Stimulated activated CD8-positive, alpha-beta memory T cell treated with anti-CD3 and anti-CD28 coated beads, Interleukin-2, amount 100 ng/mL, for 1 hour (primary cell): Measurements from ENCODE around the gene BTG4.

ENCODE experiments used
- DNase-seq, 2 donors: peaks; one replicate each; pipeline ENCODE4 v3.0.0-alpha.2; 2020; ENCODE audit warnings: low read depth in 2 of 2

The BTG4 gene

GRCh38 chr11:111537336-111537860 lies 25.2 kb upstream of the BTG4 start:
- DNase-seq = no peak

DNA sequence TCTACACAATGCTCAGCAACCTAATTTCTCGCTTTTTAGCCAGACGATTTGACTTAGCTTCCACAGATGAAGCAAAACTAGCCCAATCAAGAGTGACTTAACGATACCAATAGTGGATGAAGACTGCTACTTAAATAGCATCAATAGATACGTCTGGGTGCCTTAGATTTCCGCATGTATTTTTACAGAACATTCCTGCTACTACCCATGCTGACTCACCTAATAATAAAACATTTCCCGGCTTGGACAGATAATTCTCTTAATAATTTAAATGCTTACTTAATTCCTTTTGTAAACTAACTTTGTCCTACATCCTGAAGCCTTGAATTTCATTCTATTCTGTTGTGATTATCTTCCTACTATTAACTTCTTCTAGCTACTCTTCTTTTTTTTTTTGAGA lies 23.1 kb upstream of the BTG4 start:
- DNase-seq = no peak

GRCh38 chr11:111532365-111532709 lies 20.2 kb upstream of the BTG4 start:
- DNase-seq = no peak

DNA sequence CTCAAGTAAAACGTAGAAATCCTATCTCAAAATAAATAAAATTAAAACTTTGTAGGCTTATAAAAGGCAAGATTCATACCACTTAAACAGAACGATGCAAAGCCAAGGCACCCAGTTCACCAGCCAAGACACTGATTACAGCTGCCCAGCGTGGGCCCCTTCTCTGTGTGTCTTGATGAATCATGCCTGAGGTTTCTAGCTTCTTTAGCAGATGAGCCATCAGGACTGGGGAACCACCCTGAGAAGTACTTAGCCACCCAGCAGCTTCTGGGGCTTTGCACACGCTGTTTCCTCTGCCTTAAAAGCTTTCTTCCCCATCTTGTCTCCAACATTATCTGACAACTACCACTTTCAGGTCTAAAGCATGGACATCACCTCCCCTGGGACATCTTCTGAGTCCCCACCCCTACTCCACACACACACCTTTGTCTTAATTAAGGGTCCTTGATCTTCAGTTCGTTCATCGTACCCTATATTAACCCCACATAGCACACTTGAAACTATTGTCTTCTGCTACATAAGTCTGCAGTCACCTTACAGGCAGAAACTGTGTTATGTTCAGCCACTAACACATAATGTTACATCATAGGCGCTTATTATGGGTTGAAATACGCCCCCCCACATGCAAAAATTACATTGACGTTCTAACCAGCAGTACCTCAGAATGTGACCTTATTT lies 19.6 kb upstream of the BTG4 start:
- DNase-seq = peak in 1 of 2 donors; percentile 39

DNA sequence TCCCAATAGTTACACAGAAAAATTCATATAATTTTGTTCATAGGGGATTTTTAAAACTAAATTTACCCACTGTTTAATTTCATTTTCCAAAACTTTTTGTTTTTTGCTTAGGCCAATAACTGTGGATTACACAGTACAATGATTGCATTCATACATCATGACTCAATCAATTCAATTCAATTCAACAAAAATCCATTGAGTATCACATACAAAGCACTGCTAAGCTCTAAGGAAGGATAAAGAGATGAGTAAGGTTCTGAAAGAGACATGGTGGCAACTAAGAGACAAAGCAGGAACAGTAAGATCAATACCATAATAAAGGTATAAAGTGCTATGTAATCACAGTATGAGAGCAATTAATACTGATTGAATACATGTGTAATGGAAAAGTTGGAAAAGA lies 18.9 kb upstream of the BTG4 start:
- DNase-seq = no peak

DNA sequence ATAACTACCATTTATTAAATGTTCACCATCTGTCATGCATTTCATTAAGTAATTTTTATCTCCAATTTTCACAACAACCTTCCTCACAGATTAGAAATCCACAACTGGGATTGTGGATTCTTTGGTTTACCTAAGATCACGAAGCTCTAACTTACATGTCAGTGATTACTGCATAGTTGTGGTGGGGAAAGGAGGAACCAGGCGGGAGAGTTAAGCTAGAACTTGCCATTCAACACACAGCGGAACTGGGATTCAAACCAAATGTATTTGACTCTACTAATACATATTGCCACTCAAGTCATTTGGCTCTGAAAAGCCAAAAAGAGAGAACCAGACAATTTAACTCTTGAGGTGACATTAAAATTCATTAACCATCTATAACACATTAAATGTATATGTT lies 17.9 kb upstream of the BTG4 start:
- no peak for DNase-seq

DNA sequence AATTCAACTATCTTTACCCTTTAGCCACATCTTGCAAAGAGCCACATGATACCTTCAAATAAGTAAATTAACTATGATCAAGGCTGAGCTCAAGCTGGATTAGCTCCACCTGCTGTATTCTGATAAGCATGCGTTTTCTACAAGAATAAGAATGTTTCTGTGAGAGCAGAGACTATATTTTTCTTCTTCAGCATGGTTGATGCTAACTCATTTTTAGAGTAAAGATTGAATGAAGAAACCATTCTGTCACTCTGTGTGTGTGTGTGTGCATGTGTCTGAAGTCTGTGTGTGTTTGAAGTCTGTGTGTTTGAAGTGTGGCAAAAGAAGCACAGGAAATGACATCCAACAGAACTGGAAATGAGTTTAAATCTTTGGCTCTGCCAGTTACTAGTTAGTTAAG lies 16.4 kb upstream of the BTG4 start:
- DNase-seq = no peak

- no peak for DNase-seq
Observed at GRCh38 chr11:111527279-111527678, 15.1 kb upstream of the BTG4 start.

- no peak for DNase-seq
Observed at GRCh38 chr11:111526501-111526900, 14.3 kb upstream of the BTG4 start.

GRCh38 chr11:111525456-111525855 lies 13.3 kb upstream of the BTG4 start:
- DNase-seq = no peak

GRCh38 chr11:111524056-111524455 lies 11.9 kb upstream of the BTG4 start:
- no peak for DNase-seq

DNA sequence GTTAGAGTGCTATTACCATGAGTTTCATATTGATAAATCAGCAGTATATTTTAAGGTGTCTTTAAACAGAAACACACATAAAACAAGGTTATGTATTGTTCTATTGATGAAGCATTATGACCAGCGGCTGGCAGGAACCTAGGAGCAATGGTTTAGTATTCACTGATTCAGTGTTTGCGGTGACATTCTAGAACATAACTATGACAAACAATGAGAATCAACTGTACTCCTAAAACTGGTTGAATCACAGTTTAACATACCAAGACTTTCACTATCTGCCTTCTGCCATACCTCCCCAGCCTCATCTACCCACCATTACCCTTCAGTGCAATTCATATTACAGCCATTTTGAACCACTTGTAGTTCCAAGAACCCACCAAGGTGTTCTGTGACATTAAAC lies 11.2 kb upstream of the BTG4 start:
- no peak for DNase-seq

DNA sequence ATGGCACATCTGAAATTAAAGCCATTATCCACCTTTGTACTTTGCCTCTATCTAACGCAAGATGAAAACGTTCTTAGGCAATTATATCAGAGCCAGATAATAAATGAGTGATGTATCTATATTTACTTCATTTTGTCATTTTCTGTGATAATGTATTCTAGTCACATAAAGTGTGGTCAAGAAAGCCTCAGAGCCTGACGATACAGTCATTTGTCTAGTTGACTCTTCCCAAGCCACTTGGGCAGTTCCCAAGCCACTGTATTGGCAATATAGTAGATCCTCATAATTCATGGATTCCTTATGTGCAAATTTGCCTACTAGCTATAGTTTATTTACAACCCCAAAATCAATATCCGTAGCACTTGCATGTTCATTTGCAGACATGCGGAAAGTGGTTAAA lies 10.2 kb upstream of the BTG4 start:
- no peak for DNase-seq

DNA sequence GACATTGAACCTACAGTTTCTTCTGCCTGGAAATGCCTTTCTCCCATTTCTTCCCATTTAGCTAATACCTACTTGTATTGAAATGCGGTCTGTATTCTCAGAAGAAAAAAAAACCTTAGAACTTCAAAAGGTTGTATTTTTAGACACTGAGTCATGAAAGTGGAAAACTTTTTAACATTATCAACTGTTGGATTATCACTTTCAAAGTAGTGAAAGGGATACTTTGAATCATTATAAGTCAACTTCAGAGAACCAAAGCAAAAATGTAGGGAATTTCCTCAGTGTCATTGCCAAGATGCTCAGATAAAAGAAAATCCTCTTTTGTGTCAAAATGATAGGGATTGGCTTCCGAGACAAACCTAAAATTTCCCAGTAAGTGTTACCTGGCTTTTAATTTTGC lies 8.9 kb upstream of the BTG4 start:
- no peak for DNase-seq

DNA sequence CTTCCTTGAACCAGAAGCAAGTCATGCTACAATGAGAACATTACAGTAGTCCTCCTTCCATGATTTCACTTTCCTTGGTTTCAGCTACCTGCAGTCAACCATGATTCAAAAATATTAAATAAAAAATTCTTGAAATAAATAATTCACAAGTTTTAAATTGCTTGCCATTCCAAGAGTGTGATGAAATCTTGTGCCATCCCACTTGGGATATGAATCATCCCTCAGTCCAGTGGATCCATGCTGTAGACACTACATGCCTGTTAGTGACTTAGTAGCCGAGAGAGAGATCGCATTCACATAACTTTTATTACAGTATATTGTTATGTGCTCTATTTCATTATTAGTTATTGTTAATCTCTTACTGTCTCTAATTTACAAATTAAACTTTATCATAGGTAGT lies 8.4 kb upstream of the BTG4 start:
- DNase-seq = no peak

- DNase-seq = no peak
Observed at GRCh38 chr11:111518668-111519067, 6.5 kb upstream of the BTG4 start.

DNA sequence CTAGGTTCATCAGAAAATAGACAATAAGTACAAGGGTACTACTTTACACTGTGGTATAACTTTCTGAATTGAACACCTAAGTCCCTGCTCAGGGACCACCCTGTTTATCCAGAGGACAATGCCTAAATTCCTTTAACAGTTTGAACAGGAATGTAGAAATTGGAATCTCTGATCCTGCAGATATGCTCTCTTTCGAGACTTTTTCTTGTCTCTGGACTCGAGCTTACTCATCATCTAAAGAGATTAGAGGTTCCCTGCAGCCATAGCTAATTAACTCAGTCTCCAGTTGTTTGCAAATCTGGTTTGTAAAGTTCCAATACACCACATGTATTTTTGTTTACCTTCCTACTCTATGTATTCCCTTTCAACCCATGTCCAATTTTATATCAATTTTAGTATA lies 3.4 kb upstream of the BTG4 start:
- no peak for DNase-seq

GRCh38 chr11:111514216-111515031 lies 2.2 kb upstream of the BTG4 start, which contains the start of gene HOATZ:
Gene HOATZ, plus strand, starts transcription at chr11:111514778. Its CDS starts 7 bp downstream, at chr11:111514785.
- no peak for DNase-seq

GRCh38 chr11:111513240-111513605 lies 1.0 kb upstream of the BTG4 start:
- DNase-seq = no peak

DNA sequence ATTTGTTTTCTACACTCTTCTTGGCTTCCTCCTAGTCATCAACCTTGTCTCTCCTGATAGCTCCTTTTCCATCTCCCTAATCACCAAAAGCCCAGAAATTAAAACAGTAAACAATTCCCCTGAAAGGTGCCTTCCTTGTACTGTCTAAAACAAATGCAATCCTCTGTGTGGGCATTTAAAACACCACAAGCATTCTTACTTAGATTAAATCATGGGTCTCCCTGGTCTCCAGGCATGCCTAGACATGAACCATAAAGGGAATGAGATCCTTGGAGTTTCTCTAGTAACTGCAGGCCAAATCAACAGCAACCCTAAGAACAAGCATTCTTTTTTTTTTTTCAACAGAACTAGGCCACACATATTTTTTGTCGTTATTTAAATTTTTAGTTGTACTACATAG lies 1.9 kb downstream of the BTG4 start:
- no peak for DNase-seq

DNA sequence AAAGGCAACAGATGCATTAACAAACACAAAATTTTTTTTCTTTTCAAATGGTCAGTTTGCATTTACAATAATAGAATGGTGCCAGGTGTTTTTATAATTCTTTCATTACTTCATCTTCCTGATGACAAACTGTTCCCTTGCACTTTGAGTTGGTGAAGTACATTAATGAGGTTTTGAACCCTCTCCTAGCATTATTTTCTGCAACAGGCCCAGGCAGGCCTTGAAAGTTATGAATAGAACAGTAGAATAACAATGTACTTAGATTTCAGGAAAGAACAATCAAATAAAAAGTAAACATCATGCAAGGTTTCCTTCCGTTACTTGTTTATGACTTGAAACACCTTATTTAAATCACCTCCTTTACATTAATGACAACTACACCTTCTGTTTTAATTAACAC lies 9.6 kb downstream of the BTG4 start:
- DNase-seq = no peak

DNA sequence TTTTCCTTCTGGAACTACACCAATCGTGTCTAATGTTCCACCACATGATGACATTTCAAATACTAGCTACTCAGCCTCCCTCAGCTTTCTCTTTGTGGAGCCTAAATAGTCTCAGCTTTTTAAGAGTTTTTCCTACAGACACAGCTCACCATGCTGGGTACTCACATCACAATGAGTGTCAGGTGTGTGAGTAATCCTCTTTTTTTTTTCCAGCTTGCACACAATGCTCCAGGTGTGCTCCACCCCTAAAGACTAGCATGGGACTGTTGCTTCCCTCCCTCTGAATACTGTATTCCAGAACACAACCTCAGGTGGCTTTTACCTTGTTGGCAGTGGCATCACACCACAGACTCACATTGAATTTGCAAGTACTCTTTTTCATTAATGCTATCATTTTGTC lies 11.7 kb downstream of the BTG4 start:
- DNase-seq = no peak

DNA sequence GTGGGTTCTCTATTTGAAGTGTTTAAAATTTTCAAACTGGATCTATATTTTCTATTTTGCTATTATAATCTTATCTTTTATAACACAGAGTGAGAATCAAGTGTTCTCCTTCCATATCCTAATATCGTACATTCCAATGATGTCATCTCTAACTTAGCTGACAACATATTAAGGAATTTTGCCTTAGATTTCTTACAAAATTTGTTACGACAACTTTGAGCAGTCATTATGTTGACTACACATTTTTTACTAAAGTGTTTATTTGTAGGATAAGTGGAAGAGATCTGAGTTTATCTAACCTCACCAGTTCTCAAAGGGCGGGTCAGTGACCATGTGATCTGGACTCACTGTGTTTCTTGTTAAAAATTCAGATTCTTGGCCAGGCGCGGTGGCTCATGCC lies 12.7 kb downstream of the BTG4 start:
- DNase-seq = no peak
